Measurements from ENCODE around the gene OLA1.

Gene OLA1

GRCh38 chr2:174180165-174180724, 68.1 kb downstream of the OLA1 start:
- H3K4me3 ChIP-seq (ENCODE audit: control insufficient read depth, low read depth, low read length), result no peak overlapping the region
- DNase-seq (ENCODE audit: low read depth), result peak; percentile 21
- peak; percentile 24 for TF ChIP-seq CTCF (conservative IDR thresholded peaks at IDR 0.05; ENCODE audit: control insufficient read depth, insufficient read depth, low read depth, low read length)

- no peak for TF ChIP-seq CTCF (conservative IDR thresholded peaks at IDR 0.05; ENCODE audit: control insufficient read depth, insufficient read depth, low read depth, low read length)
- DNase-seq (ENCODE audit: low read depth), result no peak
- no peak overlapping the region for H3K4me3 ChIP-seq (ENCODE audit: control insufficient read depth, low read depth, low read length)
Measured at GRCh38 chr2:174177316-174177890, 70.9 kb downstream of the OLA1 start.

- H3K4me3 ChIP-seq (ENCODE audit: control insufficient read depth, low read depth, low read length), result no peak overlapping the region
- no peak for TF ChIP-seq CTCF (conservative IDR thresholded peaks at IDR 0.05; ENCODE audit: control insufficient read depth, insufficient read depth, low read depth, low read length)
- peak; percentile 51 for DNase-seq (ENCODE audit: low read depth)
Measured at GRCh38 chr2:174176898-174177297, 71.4 kb downstream of the OLA1 start.

- H3K4me3 ChIP-seq (ENCODE audit: control insufficient read depth, low read depth, low read length), result no peak overlapping the region
- no peak for DNase-seq (ENCODE audit: low read depth)
- TF ChIP-seq CTCF (conservative IDR thresholded peaks at IDR 0.05; ENCODE audit: control insufficient read depth, insufficient read depth, low read depth, low read length), result no peak
Measured at GRCh38 chr2:174174741-174175140, 73.6 kb downstream of the OLA1 start.

- no peak overlapping the region for H3K4me3 ChIP-seq (ENCODE audit: control insufficient read depth, low read depth, low read length)
- no peak for TF ChIP-seq CTCF (conservative IDR thresholded peaks at IDR 0.05; ENCODE audit: control insufficient read depth, insufficient read depth, low read depth, low read length)
- no peak for DNase-seq (ENCODE audit: low read depth)
Measured at GRCh38 chr2:174172802-174173355, 75.5 kb downstream of the OLA1 start.

- no peak overlapping the region for H3K4me3 ChIP-seq (ENCODE audit: control insufficient read depth, low read depth, low read length)
- no peak for TF ChIP-seq CTCF (conservative IDR thresholded peaks at IDR 0.05; ENCODE audit: control insufficient read depth, insufficient read depth, low read depth, low read length)
- DNase-seq (ENCODE audit: low read depth), result no peak
Measured at GRCh38 chr2:174171686-174172445, 76.5 kb downstream of the OLA1 start.
